AG04450 (cell line): ENCODE measurements around the gene CASP8. TPM values are rescaled to one million over a fixed set of nuclear protein-coding genes. Genes with fewer than 3 reads are reported as not detected.

Source experiments
- CTCF ChIA-PET: fragments of 300-600, 350-600 bp; formaldehyde crosslinking; extraction: SDS; loops from one replicate; lab custom pipeline; 2022; ENCODE audit warnings: antibody characterized with exemption, inconsistent platforms; lab: Charles Lee
- POLR2A ChIA-PET: fragments of 350-600 bp; formaldehyde crosslinking; extraction: SDS; loops from one replicate; lab custom pipeline; 2021; ENCODE audit warnings: antibody characterized with exemption, inconsistent platforms; lab: Yijun Ruan, JAX
- DNase-seq: peaks from one replicate; pipeline ENCODE4 v3.0.0-alpha.2; 2011; ENCODE audit warnings: low read depth, low spot score
- H3K27ac ChIP-seq: one replicate; pipeline ENCODE4 v1.5.1; 2012; ENCODE audit warnings: low read depth, low read length, control low read depth
- H3K27me3 ChIP-seq: one replicate; pipeline ENCODE4 v1.6.0; 2012; ENCODE audit warnings: low read length; ENCODE audit not compliant: control insufficient read depth, insufficient read depth
- H3K4me3 ChIP-seq: 2 replicates; pipeline ENCODE4 v1.5.1; 2011; ENCODE audit warnings: mild to moderate bottlenecking, low read depth, low read length, control low read depth
- H3K9me3 ChIP-seq: 2 replicates; pipeline ENCODE4 v1.5.1; 2012; ENCODE audit warnings: low read length; ENCODE audit not compliant: control insufficient read depth, insufficient read depth
- polyA plus RNA-seq: library from polyadenylated mRNA; depleted of rRNA; stranded (reverse); fragments of >200 nt; gene quantifications from 2 replicates; pipeline ENCODE4 v1.2.3, GENCODE V29; 2011
- TF ChIP-seq, protein P1 (sequence below): IDR thresholded peaks from 2 replicates; pipeline ENCODE4 v1.5.1; 2011; ENCODE audit warnings: low read depth, low read length, control low read depth, inconsistent platforms

Gene CASP8
- polyA plus RNA-seq, 1 experiment = 20.8 TPM

DNA sequence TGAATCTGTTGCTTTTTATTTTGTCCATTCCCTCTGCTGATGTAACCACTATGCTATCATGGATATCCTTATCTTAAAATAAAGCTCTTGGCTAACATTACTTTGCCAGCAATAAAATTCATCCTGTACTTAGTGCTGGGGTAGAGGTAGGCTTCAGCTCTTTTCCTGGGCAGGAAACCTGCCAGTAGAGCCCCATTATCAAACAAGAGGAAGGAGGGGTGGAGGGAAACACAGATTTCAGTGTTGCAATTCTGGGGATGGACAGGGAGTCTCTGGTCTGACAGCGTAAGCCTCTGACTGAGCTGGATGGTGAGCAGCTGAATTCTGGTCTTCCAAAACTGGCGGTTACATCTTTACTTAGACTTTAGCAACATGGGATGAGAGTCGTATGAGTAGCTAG is 47.5 kb downstream of the CASP8 start:
- Histone ChIP-seq H3K27me3 (no peaks in the 10 kb centered on the region), H3K9me3 (no peaks in the 10 kb centered on the region), H3K4me3 (no peak overlapping the region), H3K27ac (no peak overlapping the region)
- POLR2A ChIA-PET = no interaction called here
- TF ChIP-seq, protein P1, sequence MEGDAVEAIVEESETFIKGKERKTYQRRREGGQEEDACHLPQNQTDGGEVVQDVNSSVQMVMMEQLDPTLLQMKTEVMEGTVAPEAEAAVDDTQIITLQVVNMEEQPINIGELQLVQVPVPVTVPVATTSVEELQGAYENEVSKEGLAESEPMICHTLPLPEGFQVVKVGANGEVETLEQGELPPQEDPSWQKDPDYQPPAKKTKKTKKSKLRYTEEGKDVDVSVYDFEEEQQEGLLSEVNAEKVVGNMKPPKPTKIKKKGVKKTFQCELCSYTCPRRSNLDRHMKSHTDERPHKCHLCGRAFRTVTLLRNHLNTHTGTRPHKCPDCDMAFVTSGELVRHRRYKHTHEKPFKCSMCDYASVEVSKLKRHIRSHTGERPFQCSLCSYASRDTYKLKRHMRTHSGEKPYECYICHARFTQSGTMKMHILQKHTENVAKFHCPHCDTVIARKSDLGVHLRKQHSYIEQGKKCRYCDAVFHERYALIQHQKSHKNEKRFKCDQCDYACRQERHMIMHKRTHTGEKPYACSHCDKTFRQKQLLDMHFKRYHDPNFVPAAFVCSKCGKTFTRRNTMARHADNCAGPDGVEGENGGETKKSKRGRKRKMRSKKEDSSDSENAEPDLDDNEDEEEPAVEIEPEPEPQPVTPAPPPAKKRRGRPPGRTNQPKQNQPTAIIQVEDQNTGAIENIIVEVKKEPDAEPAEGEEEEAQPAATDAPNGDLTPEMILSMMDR = no peak
- no peak for DNase-seq
- CTCF ChIA-PET = no interaction called here

DNA sequence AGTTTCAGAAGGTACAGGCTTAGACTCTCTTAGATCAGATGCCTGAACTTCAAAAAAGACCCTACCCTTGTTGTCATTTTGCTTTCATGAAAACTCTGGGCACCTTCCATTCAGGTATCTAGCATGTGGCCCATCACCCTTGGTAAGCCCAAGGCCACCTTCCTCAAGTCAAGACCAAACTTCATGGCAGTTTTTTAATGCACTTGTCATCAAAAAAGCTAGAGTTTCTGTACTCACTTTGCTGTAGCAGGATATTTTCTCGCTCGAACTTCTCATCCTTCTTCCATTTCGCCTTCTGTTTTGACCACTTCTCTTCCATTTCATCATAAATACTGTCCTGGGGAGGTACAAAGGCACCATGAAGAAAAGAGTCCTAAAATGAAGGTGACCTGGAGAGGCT is 48.6 kb downstream of the CASP8 start:
- ChIA-PET POLR2A (no interaction called here), CTCF (no interaction called here)
- no peak overlapping the region for H3K4me3 ChIP-seq
- DNase-seq = no peak
- H3K9me3 ChIP-seq = no peaks in the 10 kb centered on the region
- no peak overlapping the region for H3K27ac ChIP-seq
- TF ChIP-seq, protein P1 = no peak
- no peaks in the 10 kb centered on the region for H3K27me3 ChIP-seq

DNA sequence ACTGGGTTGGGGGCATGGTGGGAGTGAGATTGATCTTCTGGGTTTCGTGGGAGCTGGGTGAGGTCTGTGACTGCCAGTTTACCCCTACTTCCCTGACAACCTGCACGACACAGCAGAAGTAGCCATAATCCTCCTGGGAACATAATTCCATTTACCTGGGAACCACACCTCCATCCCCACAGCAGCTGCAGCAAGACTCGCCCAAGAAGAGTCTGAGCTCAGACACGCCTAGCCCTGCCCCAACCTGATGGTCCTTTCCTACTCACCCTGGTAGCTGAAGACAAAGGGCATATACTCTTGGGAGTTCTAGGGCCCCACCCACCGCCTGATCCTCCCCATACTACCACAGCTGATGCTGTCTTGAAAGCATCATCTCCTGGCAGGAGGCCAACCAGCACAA is 53.0 kb downstream of the CASP8 start:
- no peak for DNase-seq
- ChIA-PET POLR2A (interaction anchor here (0.6 kb wide), 1 partner anchor 36 kb away, joined by 3 read pairs; no protein-coding TSS in a partner anchor), CTCF (no interaction called here)
- TF ChIP-seq, protein P1 = no peak
- Histone ChIP-seq H3K27ac (no peak overlapping the region), H3K27me3 (no peaks in the 10 kb centered on the region), H3K4me3 (no peak overlapping the region), H3K9me3 (no peaks in the 10 kb centered on the region)

DNA sequence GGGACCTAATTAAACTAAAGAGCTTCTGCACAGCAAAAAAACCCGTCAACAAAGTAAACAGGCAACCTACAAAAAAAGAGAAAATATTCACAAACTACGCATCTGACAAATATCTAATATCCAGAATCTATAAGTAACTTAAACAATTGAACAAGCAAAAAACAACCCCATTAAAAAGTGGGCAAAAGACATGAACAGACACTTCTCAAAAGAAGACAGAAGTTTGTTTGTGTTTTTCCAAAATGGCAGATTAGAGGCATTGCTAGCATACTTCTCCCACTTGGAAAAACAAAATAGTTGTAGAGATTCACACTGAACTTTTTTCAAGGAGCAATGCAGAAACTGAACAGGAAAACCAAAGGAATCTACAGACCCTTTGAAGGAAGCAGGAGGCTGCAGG is 59.2 kb downstream of the CASP8 start:
- POLR2A ChIA-PET = no interaction called here
- TF ChIP-seq, protein P1 = no peak
- DNase-seq = no peak
- CTCF ChIA-PET = no interaction called here
- Histone ChIP-seq H3K27me3 (no peaks in the 10 kb centered on the region), H3K4me3 (no peak overlapping the region), H3K9me3 (peaks cover 8% of the 10 kb centered on the region), H3K27ac (no peak overlapping the region)

DNA sequence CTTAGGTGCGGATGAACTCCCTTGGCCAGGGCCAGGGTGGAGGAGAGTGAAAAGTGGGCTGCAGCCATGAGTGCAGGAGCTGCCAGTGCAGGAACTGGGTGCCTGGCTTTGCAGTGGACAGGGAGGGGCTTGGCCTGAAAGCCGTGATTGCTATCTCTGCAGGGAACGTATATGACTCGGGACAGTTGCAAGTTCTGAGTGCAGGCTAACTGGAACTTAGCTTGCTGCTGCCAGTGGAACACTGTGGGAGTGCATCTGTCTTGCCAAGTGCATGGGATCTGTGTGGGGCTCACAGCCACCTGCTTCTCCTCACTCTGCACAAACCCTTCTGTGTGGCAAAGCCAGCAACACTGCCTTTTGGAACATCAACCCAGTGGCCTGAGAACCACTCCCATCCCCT is 59.9 kb downstream of the CASP8 start:
- ChIA-PET POLR2A (no interaction called here), CTCF (interaction anchor here (1.6 kb wide), 1 partner anchor 88 kb away, joined by 4 read pairs; no protein-coding TSS in a partner anchor)
- H3K9me3 ChIP-seq = peaks cover 8% of the 10 kb centered on the region
- DNase-seq = no peak
- TF ChIP-seq, protein P1 = no peak
- H3K27ac ChIP-seq = no peak overlapping the region
- no peaks in the 10 kb centered on the region for H3K27me3 ChIP-seq
- H3K4me3 ChIP-seq = no peak overlapping the region
